Mammary epithelial cell (primary cell): ENCODE results near the gene EIF4EBP2.

Experiments
- CTCF ChIP-seq, 2 donors: IDR thresholded peaks in 1 of 2; conservative IDR thresholded peaks in 1 of 2; 2 replicates each; pipeline ENCODE4 v1.5.1; 2011 to 2012; ENCODE audit warnings: inconsistent platforms in 2 of 2, low read length in 2 of 2, mild to moderate bottlenecking in 2 of 2, control low read depth in 1 of 2, low read depth in 1 of 2; ENCODE audit not compliant: insufficient read depth in 1 of 2; ENCODE audit errors: extremely low read depth in 1 of 2
- EZH2 ChIP-seq: IDR thresholded peaks from 2 replicates; pipeline ENCODE4 v1.6.1; 2012; ENCODE audit warnings: low read length, inconsistent platforms, borderline replicate concordance

- TF ChIP-seq CTCF (conservative IDR thresholded peaks at IDR 0.05 in 1 of 2, IDR thresholded peaks at IDR 0.05 in 1 of 2; ENCODE audit: extremely low read depth in 1 of 2, insufficient read depth in 1 of 2, low read depth in 1 of 2, low read length in 2 of 2) (no peak), EZH2 (no peak)
These were observed 38.0 kb downstream of the EIF4EBP2 start for GRCh38 chr10:70441895-70442309.
